Testis (tissue), 2 donors: ENCODE measurements around the gene CAD.

Experiments used
- CTCF ChIP-seq, 3 experiments: fragments of 450-650 bp in 2 of 3; fragments of 200-600 bp in 1 of 3; sonication (generic) in 1 of 3; IDR thresholded peaks; one replicate each; pipeline ENCODE4 v1.5.1; 2016 to 2019; ENCODE audit warnings: antibody characterized with exemption in 3 of 3, mild to moderate bottlenecking in 2 of 3, moderate library complexity in 1 of 3
- POLR2A ChIP-seq: fragments of 450-650 bp; IDR thresholded peaks from one replicate; pipeline ENCODE4 v1.6.1; 2017; ENCODE audit warnings: antibody characterized with exemption, mild to moderate bottlenecking, moderate library complexity

GRCh38 chr2:27231921-27232320 lies 14.8 kb downstream of the CAD start:
- TF ChIP-seq POLR2A (no peak), CTCF (IDR thresholded peaks at IDR 0.05) (no peak)
